ENCODE data around the gene SIGLEC6.
A peak's percentile ranks its signal among the peaks of the same experiment; 100 is the strongest.

Gene SIGLEC6

DNA sequence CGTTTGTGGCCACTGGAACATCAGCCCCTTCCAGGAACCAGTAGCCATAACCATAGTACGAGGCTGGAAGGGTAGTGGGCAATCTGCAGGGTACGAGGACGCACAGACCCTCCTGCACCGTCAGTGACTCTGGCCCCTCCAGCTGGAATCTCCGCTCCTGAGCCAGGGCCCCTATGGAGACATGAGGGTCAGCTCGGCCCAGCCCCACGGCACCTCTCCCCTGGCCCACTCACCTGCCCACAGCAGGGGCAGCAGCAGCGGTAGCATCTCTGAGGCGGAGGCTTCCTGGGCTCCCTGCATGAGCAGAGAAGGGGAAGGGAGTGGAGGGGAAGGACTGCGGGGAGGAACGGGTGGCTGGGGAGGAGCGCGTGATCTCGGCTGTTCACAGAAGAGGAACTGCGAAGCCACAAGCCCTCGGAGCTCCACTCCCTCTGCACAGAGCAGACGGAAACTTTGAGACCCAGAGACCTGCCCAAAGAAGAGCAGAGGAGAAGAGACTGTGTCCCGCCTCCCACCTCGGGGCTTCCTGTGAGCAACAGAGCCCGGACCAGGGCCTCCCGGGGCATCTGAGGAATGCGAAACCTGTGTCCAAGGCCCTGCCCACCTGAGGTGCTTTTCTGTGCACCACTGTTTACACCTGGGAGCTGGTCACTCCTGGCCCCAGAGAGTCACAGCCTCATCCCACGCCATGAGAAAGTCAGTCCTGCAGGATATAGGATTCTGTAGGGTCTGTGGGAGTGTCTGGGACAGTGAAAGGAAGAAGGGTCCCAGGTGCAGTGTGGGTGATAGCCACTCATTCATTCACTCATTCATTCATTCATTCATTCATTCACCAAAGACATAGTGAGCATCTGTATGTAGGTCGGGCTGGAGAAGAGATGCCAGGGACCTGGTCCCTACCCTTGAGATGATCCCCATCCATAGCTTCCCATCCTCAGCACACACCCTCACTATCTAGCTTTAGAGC, at the start of gene SIGLEC6:
Gene SIGLEC6 (minus strand): TSS at position 322 of the 967 bp plus-strand sequence. CDS start 22 bp downstream, at position 300.
- DNase-seq = no peak

DNA sequence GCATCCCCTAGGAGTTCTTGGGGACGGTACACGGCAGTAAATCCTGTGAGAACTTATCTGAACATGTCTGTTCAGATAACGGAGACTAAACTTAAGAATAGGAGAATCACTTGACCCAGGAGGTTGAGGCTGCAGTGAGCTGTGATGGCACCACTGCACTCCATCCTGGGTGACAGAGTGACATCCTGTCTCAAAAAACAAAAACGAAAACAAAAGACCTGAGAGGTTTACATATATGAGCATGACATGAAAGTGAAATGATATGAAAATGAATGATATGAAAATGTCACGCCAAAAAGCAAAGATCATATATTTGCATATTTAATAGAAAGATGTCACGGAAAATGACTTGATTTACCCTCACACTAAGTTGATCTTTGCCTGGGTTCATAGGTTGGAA, 45.4 kb upstream of the SIGLEC6 start:
- no peak for DNase-seq

DNA sequence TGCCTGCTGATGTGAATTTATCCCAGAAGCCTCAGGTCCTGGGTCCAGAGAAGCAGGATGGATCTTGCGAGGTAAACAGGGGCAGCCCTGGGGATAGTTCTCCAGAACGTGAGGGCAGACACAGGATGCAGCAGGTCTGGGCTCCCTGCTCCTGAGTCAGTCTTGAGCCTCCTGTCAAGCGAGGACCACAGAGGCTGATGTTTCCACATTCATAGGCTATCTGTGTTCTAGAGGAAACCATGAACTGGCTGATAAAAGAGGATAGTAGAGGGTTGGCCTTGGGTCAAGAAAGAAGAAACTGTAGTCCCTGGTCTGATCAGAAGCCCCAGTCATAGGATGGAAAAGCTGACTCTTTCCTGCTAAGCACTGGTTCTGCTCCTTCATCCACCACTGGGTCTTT, 41.9 kb upstream of the SIGLEC6 start:
- DNase-seq = no peak

DNA sequence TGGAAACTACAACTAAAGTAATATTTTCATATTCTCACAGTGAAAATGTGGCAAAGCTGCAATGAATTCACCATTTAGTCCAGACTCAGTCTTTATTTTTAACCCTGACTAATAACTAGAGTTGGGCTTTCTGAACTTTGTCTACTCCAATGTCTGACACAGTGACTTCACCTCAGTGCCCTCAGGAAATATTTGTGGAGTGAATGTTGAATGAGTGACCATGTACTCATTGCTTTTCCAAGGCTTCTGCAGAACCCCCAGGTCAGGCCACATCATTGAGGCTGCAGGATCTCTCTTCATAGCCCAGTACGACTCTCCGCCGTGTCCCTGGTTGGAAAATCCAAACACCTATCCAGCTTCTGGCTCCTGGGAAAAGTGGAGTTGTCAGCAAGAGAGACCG, 41.4 kb upstream of the SIGLEC6 start:
- DNase-seq = no peak

DNA sequence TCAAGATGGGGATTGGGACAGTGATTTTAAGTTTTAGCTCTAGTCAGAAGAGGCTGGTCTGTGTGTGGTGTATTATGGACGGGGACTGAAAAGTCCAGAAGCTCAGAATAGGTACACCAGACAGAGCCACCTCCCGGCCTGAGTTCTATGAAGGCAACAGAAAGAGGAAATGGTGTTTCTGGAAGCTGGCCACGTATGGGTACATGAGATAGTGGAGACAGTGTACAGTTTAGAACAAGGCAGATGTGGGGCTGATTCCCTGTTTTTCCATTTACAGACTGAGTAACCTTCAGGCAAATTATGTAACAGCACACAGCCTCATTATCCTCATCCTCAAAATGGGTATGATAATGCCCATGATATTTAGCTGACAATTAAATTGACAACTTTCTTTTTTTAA, 40.9 kb upstream of the SIGLEC6 start:
- DNase-seq = no peak

- DNase-seq = no peak
These were observed 40.1 kb upstream of the SIGLEC6 start for GRCh38 chr19:51571599-51571998.

DNA sequence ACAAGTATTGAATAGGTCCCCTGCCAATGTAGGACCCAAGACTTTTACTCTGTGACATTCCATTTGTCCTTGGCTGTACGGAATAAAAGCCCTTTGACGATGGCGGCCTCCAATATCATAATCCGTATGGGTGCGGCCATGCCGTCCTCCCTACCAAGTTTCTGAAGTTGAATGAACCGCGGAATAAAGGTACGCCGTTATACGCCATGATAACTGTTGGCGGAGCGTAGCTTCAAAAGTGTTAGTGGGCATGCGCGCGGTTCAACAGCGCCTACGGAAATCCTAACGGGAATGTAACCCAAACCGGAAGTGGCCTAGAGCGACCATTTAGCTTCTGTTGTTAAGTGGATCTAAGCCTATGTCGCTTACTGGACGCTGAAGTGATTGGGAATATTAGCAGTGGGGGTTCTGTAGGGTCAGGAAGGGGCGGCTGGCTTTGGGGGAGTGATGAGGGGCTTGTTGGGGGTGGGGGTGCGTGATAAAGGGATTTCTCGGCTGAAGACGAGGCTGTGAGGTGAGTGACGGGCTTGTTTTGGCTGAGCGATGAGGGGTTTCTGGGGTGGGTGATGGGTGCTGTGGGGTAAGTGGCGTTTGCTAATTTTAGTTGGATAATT, 39.6 kb upstream of the SIGLEC6 start, which contains the start of gene ZNF175:
Gene ZNF175 (plus strand): TSS at position 322 of the 614 bp plus-strand sequence. CDS start 2,047 bp downstream, outside the sequence.
- DNase-seq = peak; percentile 63

DNA sequence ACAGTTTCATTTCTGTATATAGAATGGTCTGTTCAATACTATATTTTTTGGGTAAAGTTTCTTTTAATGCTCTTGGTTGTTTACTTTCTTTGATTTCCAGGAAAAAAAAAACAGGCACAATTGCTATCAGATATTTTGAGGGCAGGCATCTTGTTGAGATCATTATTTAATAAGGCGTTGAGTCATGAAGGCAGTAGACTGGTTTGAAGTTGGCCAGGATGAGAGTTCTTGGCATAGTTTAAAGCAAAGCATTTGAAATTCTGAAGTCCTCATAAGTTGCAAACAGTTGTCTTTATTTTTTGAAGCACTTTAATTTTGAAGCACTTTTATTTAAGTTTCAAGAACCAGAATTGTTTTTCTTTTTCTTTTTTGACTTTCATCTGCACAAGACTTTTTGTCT, 37.0 kb upstream of the SIGLEC6 start:
- no peak for DNase-seq

GRCh38 chr19:51567583-51567982, 36.1 kb upstream of the SIGLEC6 start:
- DNase-seq = no peak

GRCh38 chr19:51566489-51567100, 35.1 kb upstream of the SIGLEC6 start:
- no peak for DNase-seq

- no peak for DNase-seq
These were observed 34.1 kb upstream of the SIGLEC6 start for GRCh38 chr19:51565583-51565982.

DNA sequence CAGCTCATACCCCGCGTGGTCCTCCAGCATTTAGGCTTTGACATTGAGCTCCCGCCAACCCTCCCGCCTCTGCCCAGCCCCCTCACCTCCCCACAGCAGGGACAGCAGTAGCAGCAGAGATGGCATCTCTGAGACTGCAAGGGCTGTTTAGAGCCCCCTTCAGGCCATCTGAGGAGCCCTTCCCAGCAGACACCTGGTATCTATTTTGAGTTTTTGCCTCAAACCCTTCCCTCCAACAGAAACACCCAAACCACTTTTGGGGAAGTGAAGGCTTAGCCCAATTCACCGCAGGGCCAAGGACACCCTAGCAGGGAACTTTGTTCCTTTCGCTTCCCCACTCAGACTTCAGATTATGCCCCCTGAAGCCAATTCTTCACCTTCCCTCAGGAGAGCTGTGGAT, 33.3 kb upstream of the SIGLEC6 start:
- DNase-seq = no peak

DNA sequence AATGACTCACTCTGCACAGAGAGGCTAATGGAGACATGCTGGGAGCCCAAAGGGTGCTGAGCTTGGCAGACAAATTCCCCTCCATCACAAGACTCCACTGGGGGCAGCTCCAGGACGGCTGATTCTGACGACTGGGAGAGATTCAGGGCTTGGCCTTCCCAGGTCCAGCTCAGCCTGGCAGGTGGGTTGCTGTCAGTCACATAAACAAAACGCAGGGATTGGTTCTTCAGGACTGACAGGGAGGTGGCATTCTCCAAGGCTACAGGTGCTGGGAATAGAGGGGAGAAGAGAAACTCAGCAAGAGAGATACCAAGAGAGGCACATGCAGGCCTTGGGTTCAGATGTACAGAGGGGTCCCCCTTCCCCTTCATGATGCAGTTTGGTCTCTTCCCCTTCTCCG, 28.9 kb upstream of the SIGLEC6 start:
- DNase-seq = no peak

- DNase-seq = no peak
These were observed 27.8 kb upstream of the SIGLEC6 start for GRCh38 chr19:51559240-51559639.

DNA sequence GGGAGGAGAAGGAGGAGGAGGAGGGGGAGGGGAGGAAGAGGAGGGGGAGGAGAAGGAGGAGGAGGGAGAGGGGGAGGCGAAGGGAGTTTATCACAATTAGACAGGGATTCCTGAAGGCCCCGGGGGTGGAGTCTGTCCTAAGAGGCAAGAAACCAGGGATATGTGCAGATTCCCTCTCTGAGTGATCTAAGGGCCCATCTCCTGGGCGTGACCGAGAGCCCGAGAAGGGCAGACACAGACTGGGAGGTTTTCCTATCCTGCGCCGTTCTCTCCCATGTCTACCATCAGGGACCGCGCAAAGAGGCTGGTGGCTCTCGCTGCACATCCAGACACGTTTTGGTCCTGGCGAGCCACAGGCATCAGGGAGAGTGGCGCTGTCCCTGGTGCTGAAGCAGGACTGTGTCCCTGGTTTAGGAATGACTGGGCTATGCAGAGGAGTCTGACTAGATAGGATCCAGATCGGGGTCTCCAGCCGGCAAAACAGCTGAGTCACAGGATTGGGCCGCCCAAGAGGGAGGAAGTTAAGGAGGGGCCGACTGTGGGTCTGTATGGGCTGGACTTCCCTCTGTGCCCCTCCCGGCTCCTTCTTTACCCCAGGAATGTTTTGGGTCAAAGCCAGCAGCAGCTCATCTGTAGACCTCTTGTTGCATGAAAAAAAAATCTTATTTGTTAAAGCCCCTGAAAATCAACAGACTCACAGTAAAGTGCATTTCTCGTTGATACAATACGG, 21.7 kb upstream of the SIGLEC6 start:
- DNase-seq = no peak

GRCh38 chr19:51552608-51552995, 21.1 kb upstream of the SIGLEC6 start:
- DNase-seq = no peak

DNA sequence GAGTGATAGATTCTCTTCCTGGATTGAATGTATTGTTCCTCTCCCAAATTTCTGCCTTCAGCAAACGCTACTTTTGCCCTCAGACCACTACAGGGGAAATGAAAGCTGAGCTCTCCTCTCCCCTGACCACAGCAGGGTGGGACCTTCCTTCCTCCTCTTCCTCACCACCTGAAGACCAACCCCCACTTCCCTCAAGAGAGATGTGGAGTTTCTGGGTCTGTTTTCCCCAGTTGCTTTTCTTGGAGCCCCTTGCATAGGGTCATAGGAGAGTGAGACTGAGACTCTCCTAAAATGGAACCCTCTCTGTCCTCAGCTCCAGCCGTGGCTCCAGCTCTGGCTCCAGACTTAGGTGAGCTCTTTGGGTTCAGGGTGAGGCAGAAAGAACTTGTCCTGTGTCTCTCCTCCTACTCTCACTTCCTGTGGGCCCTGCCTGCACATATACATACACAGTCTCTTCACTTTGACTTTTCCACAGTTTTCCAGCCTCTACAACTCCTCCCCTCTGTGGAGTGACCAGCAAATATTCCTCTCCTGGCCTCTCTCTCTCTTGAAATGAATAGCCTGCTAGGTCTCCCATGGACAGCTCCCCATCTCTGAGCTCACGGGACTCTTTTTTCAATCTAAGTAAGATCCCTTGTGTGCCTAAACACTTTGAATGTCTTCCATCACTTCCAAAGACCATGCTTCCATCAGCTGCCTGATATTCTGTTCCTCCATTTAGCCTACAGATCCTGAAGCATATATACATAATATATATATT, 20.4 kb upstream of the SIGLEC6 start:
- no peak for DNase-seq

DNA sequence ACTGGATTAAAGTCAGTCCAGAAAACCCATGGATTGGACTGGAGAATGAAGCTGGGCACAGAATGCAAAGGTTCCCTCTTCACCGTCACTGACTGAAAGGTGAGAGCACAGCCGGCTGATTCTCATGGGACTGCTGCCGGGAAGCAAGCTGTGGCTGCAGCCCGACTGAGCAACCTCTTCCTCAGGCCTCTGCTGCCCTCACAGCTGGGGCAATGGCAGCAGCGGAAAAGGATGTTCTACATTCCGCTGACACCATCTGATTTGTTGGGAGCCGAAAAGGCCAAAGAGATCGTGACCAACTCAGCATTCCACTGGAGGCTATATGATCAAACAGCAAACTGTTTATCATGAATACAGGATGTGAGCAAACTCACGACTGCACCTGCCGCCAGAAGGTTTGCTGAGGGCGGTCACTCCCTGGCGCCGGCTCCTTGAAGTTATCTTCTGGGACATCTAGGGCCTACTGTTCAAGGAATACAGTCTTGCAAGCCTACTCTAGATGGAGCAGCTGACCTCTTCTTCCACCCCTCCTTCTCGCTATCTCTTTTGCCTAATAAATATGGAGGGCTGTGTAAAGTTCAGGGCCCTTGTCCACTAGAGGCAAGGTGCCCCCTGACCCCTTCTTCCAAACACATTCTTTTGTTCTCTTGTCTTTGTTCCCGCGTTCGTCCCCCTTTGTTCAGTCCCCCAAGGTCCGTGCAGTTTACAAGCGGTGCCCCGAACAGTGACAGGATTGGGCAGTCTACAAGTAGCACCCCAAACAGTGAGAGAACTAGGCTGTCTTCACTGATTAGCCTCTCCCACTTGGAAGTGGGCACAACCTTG, 19.6 kb upstream of the SIGLEC6 start:
- no peak for DNase-seq

GRCh38 chr19:51549533-51550324, 18.3 kb upstream of the SIGLEC6 start:
- no peak for DNase-seq

DNA sequence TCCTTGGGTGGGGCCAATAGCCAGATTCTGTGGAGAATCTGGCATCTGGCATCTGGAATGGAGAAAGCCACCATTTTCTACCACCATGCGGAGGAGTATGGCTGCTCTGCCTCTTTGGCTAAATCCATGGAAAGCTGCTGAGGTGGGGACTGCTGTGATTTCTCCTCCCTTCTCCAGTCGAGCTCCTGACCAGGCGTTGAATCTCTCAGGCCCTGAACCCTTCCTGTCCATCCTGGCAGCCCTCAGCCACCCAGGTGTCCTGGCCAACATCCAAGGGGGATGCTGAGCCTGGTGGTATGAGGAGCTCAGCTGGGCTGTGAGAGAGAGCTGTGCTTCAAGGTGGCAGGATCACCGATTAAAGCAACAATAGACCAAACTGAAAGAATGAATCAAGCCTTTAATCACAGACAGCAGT, 17.4 kb upstream of the SIGLEC6 start:
- no peak for DNase-seq

All from NCI-H510A treated with DMSO at 0.1 percent for 48 hours (cell line).